ENCODE measurements around the gene PARN.
"Not testable (repeated sequence)": the region's sequence is repeated elsewhere in the genome, so short reads cannot be mapped to it uniquely, and the experiment has no call there.

Gene PARN

DNA sequence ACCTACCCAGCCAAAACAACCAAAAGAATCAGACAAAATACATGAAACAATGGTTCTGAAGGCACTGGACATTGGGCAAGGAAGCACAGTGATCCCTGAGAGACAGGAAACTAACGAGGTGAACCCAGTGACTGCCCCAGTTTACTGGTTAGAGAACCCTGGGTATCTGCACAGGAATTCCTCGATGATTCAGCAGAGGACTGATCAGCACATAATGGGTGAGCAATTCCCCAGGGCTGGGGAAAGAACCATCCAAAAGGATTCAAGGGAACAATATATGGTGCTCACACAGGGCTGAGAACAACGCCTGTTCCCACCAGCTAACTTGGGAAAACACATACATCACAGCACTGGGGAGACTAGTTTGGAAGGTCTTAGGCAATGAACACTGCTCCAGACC, 167.2 kb downstream of the PARN start:
- DNase-seq, result no peak

DNA sequence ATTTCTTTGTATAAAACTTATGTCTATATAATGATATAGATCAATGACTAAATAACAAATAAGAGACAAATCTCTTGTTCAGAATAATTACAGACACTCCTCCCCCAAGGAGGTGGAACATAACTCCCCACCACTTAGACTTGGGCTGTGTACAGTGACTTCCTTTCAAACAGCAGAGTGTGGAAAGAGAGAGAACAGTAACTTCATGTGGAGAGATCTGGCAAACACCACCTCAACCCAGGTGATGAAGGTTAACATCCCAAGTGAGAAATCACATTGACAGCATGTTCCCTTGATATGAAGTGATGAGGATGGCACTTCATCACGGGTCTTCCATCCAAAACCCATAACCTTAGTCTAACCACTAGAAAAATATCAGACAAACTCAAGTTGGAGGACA, 169.3 kb downstream of the PARN start:
- no peak for DNase-seq

DNA sequence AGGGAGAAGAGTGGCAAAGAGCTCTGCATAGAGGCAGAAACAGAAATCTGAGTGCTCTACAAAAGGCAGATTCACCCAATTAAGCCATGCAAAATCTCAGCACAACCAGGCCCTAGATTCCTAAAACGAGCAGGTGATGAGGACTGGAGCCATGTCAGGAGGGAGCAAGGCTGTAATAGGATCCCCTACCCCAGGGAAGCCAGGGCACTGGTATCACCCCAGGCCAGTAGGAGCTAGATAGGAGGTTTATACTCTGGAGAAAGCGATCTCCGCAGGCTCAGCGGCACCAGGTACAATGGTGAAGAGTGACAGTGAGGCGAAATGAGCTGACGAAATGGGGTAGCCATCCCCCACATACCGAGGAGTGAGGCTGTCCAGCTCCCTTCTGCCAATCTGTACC, 171.5 kb downstream of the PARN start:
- no peak for DNase-seq

DNA sequence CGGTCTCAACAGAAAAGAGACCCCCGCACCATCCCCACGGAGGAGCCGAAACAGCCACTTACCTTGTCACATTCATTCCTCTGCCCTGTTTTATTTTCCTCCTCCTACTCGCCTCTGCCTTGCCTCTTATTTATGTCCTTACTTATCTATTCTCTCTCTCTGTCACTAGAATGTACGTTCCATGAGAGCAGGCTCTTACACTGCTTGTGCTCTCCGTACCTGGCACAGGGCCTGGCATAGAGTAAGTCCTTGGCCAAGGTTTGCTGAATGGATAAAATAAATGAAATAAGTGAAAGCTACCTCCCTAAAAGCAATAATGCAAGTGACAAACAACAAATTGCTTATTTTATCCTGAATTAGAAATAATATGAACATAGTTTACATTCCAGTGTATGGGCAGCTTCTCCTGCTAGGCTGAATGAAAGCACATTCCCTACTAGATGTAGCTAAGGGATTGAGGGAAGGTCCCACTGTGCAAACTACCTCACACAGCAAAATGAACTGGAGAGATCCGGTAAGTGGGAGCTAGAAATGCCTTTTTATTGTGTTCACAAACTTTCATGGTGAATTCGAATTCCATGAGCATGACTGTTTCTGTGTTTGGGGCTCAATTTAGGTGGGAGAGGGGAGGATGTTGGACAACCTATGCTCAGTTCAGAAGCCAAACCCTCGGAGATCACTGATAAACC, 173.1 kb downstream of the PARN start:
- DNase-seq, result no peak

DNA sequence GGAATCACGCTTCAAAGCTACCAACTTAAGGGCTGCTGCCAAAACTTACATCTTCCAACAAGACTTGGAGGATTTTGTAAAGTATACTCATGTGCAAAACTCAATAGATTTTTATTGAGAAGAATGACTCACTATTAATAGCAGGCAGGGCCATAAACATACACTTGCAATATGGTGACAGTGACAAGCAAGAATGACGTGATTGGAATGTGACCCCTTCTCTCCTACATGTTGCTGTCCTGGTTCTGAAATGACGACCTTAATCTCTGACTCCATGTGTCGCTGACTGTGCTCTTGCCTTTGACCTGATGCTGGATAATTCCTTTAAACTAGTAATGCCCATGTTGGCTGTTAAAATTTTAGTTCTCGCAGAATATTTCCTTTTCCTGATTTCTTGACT, 174.5 kb downstream of the PARN start:
- DNase-seq, result no peak

DNA sequence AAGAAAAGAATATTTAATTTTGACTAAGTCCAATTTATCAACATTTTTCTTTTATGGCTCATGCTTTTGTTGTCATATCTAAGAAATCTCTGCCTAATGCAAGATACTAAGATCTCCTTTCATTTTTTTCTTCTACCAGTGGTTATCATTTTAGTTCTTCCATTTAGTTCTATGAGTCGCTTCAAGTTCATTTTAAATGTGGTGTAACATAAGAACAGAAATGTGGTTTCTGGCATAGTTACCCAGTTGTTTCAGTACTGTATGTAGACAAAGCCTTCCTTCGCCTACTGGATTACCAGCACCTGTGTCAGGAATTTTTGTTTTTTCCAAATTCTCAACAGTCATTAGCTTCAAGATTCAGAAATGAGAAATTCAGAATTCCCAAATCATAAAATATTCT, 175.7 kb downstream of the PARN start:
- DNase-seq, result no peak

DNA sequence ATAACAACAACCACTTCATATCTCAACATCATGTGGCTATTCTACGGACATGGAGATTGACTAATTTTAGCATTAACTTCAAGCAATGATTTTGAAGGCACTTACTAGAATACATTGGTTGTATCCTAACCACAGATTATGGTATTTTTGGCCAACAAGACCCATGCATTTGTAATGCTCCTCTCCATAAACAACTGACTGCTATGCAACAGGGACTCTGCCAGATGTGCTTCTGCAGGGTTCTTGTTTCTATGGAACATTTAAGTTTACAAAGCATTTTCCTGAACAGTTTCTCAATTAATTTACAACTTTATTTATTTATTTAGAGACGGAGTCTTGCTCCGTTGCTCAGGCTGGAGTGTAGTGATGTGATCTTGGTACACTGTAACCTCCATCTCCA, 178.0 kb downstream of the PARN start:
- no peak for DNase-seq

DNA sequence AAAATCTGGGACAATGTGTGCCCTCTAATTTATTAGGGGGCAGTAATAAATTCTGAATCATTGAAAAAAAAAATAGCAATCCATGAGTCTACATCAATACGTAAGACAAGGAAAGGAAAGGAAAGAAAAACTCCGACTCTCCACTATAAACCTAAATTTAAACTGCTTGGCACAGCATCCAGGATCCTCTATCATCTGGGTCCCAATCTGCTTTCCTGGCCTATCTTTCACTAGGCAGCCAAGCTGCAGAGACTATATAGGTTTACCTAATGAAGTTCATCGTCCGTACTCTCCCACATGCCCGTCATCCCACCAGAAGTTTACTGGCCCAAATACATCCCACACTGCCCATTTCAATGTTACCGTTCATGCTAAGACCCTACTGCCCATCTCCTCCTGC, 179.2 kb downstream of the PARN start:
- no peak for DNase-seq

DNA sequence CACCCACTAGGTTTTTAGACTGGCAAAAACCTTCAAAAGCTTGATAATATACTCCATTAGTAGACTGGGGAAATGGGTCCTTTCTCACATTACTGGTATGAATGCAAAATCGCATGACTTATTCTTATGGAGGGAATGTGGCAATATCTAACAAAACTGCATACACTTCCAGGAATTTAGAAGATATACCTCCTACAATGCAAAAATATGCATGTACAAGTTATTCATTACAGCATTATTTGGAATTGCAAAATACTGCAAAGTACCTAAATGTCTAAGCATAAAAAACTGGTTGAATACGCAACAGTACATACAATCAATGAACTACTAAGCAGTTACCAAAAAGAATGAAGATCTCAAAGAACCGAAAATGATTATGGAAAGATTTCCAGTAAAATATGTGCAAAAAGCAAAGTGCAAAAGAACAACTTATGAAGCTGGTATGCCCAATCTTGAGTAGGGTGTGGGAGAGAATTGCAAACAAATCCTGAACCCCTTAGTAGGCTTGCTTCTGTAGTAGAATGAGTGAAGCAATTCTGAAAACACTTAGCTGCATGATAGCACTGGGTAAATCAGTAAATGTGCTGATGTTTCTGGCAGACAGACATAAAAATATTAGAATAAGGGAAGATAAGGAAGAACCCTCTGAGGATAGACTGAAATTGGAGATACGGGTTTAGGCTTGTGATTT, 180.1 kb downstream of the PARN start:
- DNase-seq, result no peak

DNA sequence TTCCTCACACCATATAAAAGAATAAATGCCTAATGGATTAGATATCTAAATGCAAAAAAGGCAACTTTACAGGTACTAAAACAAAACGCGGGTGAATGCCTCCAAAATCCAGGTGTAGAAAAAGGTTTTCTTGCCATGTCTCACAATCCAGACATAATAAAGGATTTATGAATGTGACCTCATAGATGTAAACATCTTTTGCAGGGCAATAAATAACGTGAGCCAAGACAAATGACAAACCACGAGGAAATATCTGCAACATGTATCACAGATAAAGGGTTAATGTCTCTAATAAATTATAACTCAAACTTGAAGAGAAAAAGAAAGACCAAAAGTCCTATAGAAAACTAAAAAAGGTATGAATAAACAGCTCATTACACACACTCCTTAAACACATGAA, 180.7 kb downstream of the PARN start:
- no peak for DNase-seq

DNA sequence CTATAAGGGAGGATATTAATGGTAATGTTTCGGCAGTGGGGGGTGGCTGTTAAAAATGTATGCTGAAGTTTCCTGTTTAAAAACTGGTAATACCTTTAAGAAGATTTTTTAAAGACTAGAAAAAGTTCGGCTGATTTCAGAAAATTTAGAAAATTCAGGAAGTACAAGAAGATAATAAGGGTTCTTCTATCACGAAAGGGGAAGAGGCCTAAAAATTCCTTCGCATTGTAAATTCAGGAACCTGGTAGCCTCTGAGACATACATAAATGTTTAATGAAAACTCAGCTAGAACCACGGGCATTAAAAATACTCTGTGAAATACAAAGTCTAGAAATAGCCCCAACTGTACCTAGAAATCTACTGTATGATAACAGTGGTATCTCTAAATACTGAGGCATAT, 181.2 kb downstream of the PARN start:
- DNase-seq, result no peak

DNA sequence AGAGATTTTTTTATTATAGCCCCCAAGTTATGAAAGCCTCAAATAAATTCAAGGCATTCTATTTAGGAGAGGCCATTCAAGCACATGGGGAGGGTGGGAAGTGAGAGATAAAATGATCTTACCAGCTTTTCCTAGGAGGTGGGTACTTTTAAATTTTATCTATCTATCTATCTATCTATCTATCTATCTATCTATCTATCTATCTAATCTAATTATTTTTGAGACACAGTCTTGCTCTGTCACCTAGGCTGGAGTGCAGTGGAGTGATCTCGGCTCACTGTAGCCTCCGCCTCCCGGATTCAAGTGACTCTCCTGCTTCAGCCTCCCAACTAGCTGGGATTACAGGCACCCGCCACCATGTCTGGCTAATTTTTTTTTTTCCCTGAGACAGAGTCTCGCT, 182.3 kb downstream of the PARN start:
- no peak for DNase-seq

DNA sequence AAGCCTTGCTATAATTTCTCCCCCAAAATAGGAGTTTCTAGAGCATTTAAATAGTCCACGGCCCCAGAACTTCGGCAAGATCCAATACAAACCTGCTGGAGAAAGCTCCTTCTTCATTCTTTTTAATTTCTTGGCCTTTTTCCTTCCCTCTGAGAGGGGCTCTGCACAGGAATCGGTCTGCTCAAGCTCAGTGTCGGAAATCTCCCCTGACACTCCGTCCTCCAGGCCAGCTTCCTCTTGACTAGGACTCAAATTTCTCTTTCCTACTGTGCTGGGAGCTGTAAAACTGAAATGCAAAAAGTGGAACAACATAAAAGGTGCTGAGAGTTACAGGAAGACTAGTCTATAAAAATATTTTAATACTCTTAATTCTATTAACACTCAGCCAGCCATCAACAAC, 183.3 kb downstream of the PARN start:
- DNase-seq, result no peak

DNA sequence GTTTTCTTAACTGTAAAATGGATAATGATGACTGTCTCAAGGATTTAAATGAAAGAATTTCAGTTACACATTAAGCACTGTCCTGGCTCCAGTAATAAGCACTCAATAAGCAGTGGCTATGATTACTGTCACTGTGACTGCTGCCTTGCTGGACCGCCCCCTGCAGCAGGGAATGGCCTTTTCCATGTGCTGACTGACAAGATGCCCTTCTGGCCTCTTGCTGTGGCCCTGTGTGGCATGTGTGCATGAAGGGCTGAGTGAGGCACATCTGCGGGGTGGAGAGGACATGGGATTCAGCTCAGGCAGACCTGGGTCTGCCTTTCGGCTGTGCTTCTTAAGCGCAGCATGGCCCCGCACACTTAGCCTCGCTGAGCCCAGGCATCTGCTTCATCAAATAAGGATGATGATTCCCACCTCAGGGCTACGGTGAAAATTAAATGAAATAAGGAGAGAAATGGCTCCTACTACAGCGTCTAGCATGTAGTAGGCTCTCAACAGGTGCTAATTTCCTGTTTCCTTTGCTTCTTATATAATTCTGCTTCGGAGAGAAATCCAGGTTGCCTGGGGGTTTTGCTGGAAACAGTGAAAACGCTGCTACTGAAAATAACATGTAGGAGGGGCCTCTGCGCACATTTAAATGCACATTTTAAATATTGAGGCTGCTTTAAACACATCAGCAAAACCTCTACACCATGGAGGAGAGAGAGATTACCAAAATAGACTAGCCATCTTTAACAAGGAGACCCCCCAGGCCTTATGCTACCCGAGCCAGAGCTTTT, 183.9 kb downstream of the PARN start:
- DNase-seq, result no peak

DNA sequence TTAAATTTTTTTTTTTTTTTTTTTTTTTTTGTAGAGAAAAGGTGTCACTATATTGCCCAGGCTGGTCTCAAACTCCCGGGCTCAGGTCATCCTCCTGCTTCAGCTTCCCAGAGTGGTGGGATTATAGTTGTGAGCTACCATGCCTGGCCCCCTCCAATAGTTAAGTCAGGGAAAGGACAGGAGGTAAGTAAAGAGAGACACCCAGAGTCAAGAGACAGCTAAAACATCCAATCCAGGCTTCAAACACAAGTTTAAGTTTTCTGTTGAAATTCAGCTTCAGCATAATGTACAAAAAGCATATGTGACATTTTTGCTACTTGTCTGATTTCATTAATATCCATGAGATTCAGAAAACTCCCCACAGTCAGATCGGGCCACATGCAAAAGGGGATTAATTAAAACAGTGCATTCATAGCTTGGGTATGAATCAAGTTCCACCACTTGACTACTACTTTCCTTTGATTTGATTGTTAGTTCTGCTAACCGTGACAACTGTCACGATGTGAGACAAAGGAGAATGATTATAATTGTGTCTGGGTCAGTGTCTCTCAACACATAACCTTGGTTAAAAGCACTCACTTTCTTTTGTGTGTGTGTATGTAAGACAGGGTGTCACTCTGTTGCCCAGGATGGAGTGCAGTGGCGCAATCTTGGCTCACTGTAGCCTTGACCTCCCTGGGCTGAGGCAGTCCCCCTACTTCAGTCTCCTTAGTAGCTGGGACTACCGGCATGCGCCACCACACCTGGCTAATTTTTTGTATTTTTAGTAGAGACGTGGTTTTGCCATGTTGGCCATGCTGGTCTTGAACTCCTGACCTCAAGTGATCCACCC, 184.9 kb downstream of the PARN start:
- DNase-seq, result no peak

DNA sequence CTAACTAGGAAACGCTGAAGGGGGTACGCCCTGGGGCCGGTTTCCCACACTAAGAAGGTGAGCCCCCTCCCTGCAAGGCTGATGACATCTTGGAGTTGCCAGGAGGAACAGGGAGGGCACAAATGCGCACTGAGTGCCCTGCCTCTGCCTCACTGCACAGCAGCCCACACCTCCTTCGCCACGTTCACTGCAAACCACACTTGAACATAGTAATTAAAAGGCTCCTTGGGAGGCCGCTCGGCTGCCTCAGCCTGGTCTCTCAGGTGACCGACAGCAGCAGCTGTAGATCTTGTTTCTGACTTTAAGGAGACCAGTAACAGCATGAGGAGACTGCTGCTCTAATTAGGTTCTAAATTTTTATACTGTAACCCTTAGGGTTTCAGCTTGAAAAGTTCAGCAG, 188.5 kb downstream of the PARN start:
- not testable (repeated sequence) for DNase-seq

DNA sequence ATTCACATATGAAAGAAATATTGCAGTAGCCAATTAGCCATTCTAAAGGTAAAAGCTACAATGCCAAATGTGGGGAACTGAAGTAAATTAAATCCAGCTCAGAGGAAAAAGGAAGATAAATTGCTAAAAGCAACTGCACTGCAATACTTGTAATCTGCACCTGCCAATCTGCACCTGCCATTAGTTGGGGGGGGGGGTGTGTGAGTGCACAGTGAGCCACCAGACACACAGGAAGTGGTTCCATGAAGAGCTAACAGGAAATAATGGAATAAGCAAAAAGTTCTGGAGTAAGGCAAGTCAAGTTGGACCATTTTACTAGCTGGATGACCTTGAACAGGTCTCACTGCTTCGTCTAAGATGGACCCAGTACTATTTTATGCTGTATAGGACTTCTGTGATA, 191.8 kb downstream of the PARN start:
- DNase-seq, result no peak

DNA sequence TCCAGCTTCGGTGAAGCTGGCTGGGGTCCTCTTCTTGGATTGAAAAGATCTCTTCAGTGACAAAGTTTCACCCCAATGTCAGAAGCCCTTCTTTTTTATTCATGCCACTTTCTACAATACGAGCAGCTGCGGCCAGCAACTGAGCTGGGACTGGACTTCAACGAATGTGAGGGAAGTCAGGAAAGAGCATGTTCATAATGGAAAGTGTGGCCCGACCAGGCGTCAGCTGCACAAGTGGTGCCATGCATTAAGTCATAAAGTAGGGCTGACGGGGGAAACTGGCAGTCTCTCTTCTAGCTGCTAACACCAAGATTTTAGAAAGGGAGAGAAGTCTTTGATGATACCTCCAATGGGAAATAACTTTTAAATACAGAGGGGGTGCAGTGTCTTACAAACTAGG, 192.6 kb downstream of the PARN start:
- no peak for DNase-seq

DNA sequence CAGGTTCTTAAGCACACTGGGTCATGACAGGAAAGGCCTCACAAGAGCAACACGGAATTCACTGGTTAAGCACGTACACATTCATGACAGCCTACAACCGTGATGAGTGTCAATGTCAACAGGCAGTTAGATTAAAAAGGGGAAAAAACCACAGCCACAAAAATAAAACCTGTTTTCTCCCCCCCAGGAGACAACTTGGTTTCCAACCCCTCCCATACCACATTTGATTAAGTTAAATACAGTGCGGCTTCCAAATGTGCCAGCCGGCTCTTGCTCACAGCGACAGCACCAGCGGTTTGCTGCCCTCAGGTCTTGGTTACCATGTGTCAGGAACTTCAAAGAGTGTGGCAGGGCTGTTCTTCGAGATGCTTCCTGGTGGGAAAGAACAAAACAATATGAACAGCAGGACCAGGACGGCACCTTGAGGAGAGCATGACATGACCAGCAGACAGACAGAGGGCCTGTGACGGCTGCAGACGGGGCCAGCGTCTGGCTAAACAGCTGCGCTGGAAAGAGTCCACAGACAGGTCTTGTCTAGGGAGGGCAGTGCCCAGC, 193.6 kb downstream of the PARN start:
- peak; percentile 36 for DNase-seq

DNA sequence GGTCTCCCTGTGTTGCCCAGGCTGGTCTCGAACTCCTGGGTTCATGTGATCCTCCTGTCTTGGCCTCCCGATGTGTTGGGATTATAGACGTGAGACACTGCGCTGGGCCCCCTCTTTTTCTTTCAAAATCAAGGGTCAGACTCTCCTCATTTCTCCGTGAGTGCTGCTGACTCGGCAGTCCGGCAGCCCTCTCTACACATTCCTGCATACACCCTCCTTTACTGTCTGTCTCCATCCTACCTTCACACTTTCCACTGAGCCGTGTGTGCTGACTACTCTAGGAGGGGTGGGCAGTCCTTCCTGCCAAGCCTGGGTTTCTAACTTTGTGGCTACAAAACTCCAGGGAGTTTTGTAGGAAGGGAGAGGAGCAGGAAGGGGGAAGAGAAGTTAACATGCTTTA, 195.2 kb downstream of the PARN start:
- DNase-seq, result no peak

DNA sequence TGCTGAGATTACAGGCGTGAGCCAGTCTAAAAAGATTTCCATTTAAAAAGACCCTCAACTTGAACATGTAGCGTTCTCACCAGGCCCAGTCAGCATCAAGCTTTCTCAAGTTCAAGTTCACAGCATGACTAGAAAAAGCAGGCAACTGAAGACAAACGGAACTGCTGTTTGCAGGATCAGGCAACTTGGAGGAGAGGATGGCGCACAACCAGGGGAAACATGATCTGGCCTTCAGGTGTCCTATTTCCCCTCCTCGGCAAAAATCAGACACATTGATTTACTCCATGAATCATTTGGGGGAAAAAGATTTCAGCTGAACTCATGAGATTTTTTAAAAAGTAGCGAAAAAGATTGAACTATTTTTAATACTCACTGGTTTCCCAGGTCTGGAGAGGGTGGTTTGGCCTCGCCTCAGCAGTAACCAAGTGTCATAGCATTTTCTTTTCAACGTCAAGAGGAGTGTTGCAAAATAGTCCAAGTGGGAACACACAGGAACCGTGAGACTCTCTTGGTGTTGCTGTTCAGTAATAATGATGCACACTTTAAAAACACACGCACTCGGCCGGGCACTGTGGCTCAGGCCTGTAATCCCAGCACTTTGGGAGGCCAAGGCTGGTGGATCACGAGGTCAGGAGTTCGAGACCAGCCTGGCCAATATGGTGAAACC, 201.0 kb downstream of the PARN start:
- not testable (repeated sequence) for DNase-seq

DNA sequence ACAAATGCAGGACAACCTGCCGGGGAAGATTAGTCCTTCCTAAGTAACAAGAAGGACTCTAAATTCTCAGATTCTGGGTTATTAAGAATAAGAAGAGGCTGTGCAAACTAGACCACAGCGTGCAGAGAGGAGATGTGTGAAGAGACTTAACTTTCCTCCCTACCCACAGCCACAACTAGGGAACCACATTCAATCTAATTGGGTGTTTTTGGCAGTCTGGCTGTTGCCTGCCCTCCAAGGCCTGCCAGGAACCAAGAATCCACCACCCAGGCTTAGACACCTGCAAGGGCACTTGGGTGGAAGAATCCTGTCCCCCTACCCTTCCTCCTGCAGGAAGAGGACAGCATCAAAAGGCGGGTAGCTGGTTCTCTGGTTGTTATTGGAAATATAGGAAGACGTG, 202.0 kb downstream of the PARN start:
- no peak for DNase-seq
